Osteoblast (primary cell): ENCODE results near the gene TSPAN4. TPM values are rescaled to one million over a fixed set of nuclear protein-coding genes. Genes with fewer than 3 reads are reported as not detected.

Source experiments
- DNase-seq: peaks from one replicate; pipeline ENCODE4 v3.0.0; 2011; ENCODE audit warnings: low spot score, mixed read lengths; ENCODE audit not compliant: insufficient read length; ENCODE audit errors: missing footprints
- H2AFZ ChIP-seq: 2 replicates; pipeline ENCODE4 v1.6.0; 2011; ENCODE audit warnings: mild to moderate bottlenecking, low read length
- H3K27ac ChIP-seq: 2 replicates; pipeline ENCODE4 v1.5.1; 2011; ENCODE audit warnings: mild to moderate bottlenecking, low read depth, low read length, moderate library complexity
- H3K27me3 ChIP-seq: 2 replicates; pipeline ENCODE4 v1.6.0; 2012; ENCODE audit warnings: mild to moderate bottlenecking, control low read depth, inconsistent platforms, low read length, moderate library complexity; ENCODE audit not compliant: insufficient read depth
- H3K36me3 ChIP-seq: 2 replicates; pipeline ENCODE4 v1.5.1; 2011; ENCODE audit warnings: mild to moderate bottlenecking, low read length, control low read depth, moderate library complexity; ENCODE audit not compliant: insufficient read depth
- H3K4me1 ChIP-seq: 2 replicates; pipeline ENCODE4 v1.5.1; 2011; ENCODE audit warnings: mild to moderate bottlenecking, low read length, control low read depth, moderate library complexity; ENCODE audit not compliant: insufficient read depth
- H3K4me2 ChIP-seq: 2 replicates; pipeline ENCODE4 v1.6.0; 2011; ENCODE audit warnings: mild to moderate bottlenecking, low read length; ENCODE audit not compliant: insufficient read depth
- H3K4me3 ChIP-seq: fragments of 200-600 bp; sonication (generic); 3 replicates; pipeline ENCODE4 v1.5.1; 2012; ENCODE audit warnings: mild to moderate bottlenecking, low read length, inconsistent platforms; ENCODE audit not compliant: insufficient read depth
- H3K79me2 ChIP-seq: 2 replicates; pipeline ENCODE4 v1.6.0; 2012; ENCODE audit warnings: mild to moderate bottlenecking, low read length, control low read depth, inconsistent platforms; ENCODE audit not compliant: insufficient read depth
- H3K9me3 ChIP-seq: 2 replicates; pipeline ENCODE4 v1.5.1; 2011; ENCODE audit warnings: low read depth, low read length, control low read depth
- H4K20me1 ChIP-seq: 2 replicates; pipeline ENCODE4 v1.6.0; 2012; ENCODE audit warnings: mild to moderate bottlenecking, low read length, control low read depth; ENCODE audit not compliant: insufficient read depth
- CTCF ChIP-seq: IDR thresholded peaks from 2 replicates; pipeline ENCODE4 v1.5.1; 2011; ENCODE audit warnings: mild to moderate bottlenecking, low read depth, low read length, moderate library complexity; ENCODE audit errors: extremely low read depth
- total RNA-seq: library from RNA; depleted of rRNA; stranded (reverse); fragments of >200 nt; gene quantifications from 2 replicates; pipeline ENCODE4 v1.2.3, GENCODE V29; 2012

The TSPAN4 gene
- total RNA-seq, 1 donor: 168 TPM

GRCh38 chr11:868802-869201, 26.1 kb downstream of the TSPAN4 start:
- Histone ChIP-seq H2AFZ (no peak overlapping the region), H4K20me1 (peaks cover 26% of the 10 kb centered on the region), H3K27ac (no peak overlapping the region), H3K4me3 (no peak overlapping the region), H3K79me2 (no peaks in the 10 kb centered on the region), H3K9me3 (no peaks in the 10 kb centered on the region), H3K36me3 (peaks cover 15% of the 10 kb centered on the region), H3K27me3 (no peaks in the 10 kb centered on the region), H3K4me2 (no peak overlapping the region), H3K4me1 (peaks cover 2% of the 10 kb centered on the region)
- no peak for TF ChIP-seq CTCF
- no peak for DNase-seq

- no peaks in the 10 kb centered on the region for H3K27me3 ChIP-seq
Observed at GRCh38 chr11:869399-870126, 26.9 kb downstream of the TSPAN4 start.

GRCh38 chr11:870127-870413, 27.4 kb downstream of the TSPAN4 start:
- Histone ChIP-seq H3K4me2 (no peak overlapping the region), H3K4me1 (peaks cover 2% of the 10 kb centered on the region), H3K27me3 (no peaks in the 10 kb centered on the region), H3K4me3 (no peak overlapping the region), H4K20me1 (peaks cover 26% of the 10 kb centered on the region), H3K27ac (no peak overlapping the region), H3K36me3 (peaks cover 15% of the 10 kb centered on the region), H3K79me2 (no peaks in the 10 kb centered on the region), H2AFZ (no peak overlapping the region), H3K9me3 (no peaks in the 10 kb centered on the region)
- TF ChIP-seq CTCF: no peak
- DNase-seq: peak; percentile 94

More at GRCh38 chr11:869399-870126, 26.9 kb downstream of the TSPAN4 start:
- H3K4me3 ChIP-seq: no peak overlapping the region
- H3K4me2 ChIP-seq: no peak overlapping the region
- DNase-seq: no peak
- H2AFZ ChIP-seq: no peak overlapping the region
- peaks cover 2% of the 10 kb centered on the region for H3K4me1 ChIP-seq
- no peak overlapping the region for H3K27ac ChIP-seq
- no peaks in the 10 kb centered on the region for H3K79me2 ChIP-seq
- no peaks in the 10 kb centered on the region for H3K9me3 ChIP-seq
- H3K36me3 ChIP-seq: peaks cover 15% of the 10 kb centered on the region
- peaks cover 26% of the 10 kb centered on the region for H4K20me1 ChIP-seq
- no peak for TF ChIP-seq CTCF

- TF ChIP-seq CTCF: no peak
- DNase-seq: no peak
- Histone ChIP-seq H3K4me3 (no peak overlapping the region), H3K79me2 (no peaks in the 10 kb centered on the region), H3K4me2 (no peak overlapping the region), H3K4me1 (peaks cover 2% of the 10 kb centered on the region), H2AFZ (no peak overlapping the region), H4K20me1 (peaks cover 26% of the 10 kb centered on the region), H3K27ac (no peak overlapping the region), H3K27me3 (no peaks in the 10 kb centered on the region), H3K9me3 (no peaks in the 10 kb centered on the region), H3K36me3 (peaks cover 14% of the 10 kb centered on the region)
Observed at GRCh38 chr11:870418-870817, 27.8 kb downstream of the TSPAN4 start.
